Measurements from ENCODE around the gene PDGFRB. TPM values are rescaled to one million over a fixed set of nuclear protein-coding genes. Genes with fewer than 3 reads are reported as not detected.

PDGFRB gene
- polyA plus RNA-seq, 4 donors, result 130 to 148 (median 143) TPM

DNA sequence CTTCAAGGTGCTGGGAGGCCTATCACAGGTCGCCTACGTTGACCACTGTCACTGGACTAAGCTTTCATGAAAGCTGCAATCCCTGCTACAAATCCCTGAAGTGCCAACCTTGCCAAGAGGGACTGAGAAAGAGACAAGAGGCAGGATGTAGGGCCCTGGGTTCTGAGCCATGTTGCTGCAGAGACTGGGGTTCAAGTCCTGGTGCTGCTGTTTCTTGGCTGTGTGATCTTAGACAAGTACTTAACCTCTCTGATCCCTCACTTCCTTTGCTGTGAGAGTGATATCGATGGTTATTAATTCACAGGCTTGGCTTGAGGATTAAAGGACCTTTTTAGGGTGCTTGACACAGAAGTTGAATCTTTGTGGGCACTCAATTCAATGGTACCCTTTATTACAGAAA, 84.8 kb downstream of the PDGFRB start:
- DNase-seq (ENCODE audit: low read depth in 4 of 4, low spot score in 2 of 4), result no peak

DNA sequence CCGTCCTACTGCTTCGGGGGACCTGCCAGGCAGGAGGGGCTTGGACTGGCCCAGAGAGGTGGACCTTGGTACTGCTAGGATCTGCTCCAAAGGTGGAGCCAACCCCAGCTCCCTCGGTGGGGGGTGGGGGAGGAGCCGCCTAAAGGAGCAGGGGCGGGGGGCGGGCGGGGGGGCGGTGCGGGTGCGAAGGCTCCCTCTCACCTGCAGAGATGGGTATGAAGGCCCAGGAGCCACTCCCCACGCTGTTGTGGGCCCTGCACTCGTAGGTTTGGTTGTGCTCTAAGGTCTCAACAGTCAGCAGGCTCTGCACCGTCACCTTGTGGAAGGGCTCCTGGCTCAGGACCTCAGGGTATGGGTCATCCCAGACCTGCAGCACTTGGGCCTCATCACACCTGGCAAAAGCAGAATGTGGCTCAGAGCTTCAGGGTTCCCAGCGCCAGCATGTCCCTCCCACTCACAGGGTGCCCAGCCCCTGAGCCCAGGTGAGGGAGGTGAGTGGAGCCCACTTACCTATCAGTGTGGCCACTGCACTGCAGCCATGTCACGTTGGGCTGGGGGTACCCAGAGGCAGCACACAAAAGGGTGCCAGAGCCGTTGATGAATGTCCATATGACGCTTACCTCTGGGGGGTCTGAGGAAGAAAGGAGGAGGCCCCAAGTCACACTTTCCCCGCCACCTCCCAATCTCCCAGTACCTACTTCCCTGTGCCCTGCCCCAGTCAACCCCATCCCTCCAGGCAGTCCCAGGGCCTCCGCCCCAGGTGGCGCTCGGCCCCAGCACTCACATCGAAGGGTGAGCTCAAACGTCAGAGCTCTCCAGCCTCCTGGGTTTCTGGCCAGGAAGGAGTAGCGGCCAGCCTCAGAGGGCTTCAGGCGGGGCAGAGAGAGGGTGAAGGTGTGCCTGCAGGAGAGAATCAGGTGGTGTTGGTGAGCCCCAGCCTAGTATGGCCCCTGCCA, 85.7 kb downstream of the PDGFRB start:
- DNase-seq (ENCODE audit: low read depth in 4 of 4, low spot score in 2 of 4), result no peak

DNA sequence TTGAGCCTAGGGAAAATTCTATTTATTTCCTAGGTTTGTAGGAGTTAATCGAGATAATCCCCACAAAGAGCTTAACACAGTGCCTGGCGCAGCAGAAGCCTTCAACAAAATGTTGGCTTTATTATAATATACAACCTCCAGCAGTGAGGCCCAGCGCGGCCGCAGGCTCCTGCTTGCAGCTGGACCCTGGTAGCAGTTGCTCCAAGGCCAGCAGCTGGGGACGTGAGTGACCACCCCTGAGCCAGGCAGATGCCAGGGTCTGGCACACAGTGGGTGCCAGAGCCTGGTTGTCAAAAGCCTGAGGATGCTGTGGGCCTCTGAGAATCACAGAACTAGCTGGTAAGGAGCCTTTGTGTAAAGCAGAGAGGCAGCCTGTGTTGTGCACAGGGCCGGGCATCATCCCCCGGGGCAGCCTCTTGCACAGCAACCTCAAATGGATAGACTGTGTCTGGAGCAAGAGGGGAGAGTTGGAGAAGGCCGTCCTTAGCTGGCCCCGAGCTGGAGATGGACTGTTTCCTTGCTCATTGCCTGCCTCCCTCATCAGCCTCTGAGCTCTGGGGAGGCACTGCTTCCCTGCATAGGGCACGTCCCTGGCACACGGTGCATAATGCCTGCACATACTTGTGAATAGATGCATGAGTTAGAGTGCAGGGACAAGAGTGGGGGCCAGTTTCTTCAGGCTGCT, 86.5 kb downstream of the PDGFRB start:
- DNase-seq (ENCODE audit: low read depth in 4 of 4, low spot score in 2 of 4), result no peak

DNA sequence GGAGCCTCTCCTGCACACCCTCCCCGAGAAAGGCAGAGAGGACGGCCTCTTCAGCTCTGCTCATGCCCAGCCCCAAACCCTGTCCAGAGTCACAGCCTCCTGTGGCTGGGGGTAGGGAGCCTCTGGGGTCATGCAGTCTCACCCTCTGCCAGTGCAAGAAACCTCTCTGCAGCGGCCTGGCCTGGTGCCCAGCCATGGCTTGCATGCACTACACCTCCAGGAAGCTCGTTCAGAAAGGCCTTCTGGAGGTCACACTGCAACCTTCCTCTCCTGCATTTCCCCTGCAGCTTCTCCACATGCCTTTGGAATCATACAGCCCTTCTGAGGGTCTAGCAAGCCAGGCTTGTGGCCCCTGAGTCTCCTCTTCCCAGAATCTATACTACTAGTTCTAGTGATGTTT, 87.2 kb downstream of the PDGFRB start:
- DNase-seq (ENCODE audit: low read depth in 4 of 4, low spot score in 2 of 4), result no peak

DNA sequence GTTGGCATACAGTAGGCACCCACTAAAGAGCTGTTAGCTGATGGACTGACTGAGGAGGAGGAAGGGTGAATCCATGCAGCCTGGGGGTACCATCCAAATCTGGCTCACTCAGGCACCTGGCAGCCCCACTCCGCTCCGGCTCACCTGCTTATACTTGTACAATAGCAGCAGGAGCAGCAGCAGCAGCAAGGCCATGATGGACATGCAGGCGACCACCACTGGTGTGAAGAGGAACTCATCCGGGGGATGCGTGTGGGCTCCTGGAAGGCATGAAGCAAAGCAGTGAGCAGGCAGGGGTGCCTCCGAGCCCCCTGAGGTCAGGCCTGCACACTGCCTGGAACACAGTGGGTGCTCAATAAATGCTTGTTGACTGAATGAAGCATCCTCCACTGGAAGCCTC, 87.6 kb downstream of the PDGFRB start:
- no peak for DNase-seq (ENCODE audit: low read depth in 4 of 4, low spot score in 2 of 4)

DNA sequence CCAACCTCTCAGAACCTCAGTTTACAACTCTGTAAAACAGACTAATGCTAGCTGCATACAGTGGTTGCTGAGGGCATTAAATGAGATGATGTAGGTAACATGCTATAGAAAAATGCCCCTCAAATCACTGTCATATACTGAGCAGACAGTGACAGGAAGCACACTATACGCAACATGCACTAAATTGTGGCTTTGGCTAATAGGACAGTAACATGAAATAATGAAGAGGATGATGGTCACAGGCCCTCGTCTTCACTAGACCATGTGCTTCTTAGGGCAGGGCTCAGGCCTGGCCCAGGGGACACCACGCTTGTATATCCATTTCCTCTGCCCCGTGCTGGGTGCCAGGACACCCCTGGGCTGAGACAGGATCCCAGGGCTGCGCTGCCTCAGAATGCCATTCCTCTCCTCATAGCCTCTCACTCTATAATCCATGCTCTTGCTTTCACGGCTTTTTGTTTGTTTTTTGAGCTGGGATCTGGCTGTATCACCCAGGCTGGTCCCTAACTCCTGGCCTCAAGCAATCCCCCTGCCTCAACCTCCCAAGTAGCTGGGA, 88.2 kb downstream of the PDGFRB start:
- no peak for DNase-seq (ENCODE audit: low read depth in 4 of 4, low spot score in 2 of 4)

DNA sequence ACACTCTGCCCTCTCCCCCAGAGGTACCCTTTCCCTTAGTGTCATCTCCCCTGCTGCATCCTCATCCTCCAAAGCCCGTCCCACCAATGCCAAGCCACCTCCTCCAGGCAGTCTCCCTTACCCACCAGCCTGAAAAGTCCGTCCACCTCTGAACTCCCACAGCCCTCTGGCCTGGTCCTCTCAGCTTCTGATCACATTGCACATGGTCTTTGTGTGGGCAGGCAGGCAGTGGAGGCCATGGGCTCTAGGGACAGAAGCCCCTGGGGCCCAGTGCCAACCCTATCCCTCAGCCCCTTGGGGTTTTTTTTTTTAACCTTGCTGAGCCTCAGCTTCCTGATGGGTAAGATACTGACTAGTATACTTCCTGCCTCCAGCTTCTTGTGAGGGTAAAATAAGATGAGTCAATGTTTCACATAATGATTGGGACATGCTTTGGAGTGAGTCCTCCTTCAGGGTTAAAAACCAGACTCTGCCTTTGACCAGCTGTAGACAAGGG, 88.7 kb downstream of the PDGFRB start:
- DNase-seq (ENCODE audit: low read depth in 4 of 4, low spot score in 2 of 4), result no peak

DNA sequence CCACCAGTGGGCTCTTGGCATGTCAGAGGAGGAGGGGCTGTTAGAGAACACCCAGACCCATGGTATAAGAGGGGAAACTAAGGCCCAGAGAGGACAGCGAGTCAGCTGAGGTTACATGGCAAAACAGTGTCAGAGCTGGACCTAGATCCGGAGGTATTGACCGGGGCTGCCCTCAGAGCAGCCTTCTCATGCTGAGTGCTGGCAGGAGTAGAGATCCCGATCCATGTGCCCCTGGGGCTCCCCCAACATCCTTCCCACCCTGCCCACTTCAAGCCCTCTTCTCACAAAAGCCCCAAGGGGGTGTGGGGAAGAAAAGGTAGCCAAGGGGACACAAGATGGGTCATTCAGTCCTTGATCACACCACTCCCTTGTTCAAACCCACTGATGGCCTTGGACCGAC, 89.2 kb downstream of the PDGFRB start:
- DNase-seq (ENCODE audit: low read depth in 4 of 4, low spot score in 2 of 4), result no peak

DNA sequence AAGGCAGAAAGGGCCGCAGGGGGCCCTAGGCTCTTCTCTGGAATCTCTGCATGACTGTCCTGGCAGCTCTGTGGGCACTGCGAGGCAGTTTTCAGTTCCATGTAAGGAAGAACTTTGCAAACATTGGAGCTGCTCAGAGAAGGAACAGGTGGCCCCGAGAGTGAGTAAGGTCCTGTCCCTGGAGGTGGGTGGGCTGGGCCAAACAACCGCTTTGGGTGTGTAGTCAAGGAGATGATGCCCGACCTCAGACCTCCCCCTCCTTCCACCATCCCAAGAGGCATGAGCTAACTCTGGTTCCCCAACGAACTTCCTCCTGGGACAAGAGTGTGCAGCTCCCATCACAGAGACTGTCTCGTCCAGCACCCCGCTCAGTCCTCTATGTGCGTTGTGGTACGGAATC, 89.8 kb downstream of the PDGFRB start:
- DNase-seq (ENCODE audit: low read depth in 4 of 4, low spot score in 2 of 4), result no peak

DNA sequence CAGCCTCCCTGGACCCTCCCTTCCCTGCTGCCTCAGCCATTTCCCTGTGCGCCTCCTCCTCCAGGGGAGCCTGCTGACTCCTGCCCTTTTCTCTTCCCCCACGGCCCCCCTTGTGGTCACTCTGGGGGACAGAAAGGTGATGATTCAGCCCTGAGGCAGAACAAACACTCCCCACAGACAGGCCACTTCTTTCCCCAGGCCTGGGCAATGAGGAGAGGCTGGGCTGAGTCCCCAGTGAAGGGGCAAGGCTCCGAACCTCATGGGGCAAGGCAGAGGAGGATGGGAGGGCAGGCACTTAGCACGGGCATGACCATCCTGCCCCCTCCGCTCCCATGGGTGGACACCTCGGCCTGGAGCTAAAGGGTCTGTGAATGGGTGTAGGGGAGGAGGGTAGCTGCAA, 90.3 kb downstream of the PDGFRB start:
- DNase-seq (ENCODE audit: low read depth in 4 of 4, low spot score in 2 of 4), result no peak

DNA sequence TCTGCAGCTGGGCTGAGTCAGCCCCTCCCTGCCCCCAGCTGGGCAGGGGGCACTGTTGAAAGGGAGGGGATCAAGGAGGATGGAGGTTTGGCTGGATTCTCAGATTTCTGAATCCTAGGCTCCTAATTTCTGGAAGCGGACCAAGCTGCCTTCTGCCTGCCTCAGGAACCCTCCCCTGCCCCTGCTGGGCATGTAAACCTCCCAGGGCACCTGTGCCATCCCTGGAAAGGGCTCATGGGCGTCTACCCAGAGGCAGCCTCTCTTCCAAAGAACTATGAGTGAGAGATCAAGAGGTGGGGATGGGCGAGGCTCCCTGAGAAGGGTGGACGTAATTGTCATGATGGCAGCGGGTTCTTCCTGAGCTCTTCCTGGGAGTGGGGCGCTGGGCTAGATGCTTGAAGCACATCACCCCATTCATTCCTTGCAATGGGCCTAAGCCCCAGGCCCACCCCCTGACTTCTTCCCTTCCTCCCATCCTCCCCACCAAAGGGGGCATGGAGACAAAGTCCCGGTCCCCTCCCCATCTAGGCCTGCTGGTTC, 90.9 kb downstream of the PDGFRB start:
- DNase-seq (ENCODE audit: low read depth in 4 of 4, low spot score in 2 of 4), result no peak

Other genes starting within 250 kb of the PDGFRB start
- gene PDE6A, start 211.1 kb downstream of the PDGFRB start, polyA plus RNA-seq (ENCODE audit: insufficient read length in 4 of 4), result under 1 TPM; 0.11 to 0.24 (median 0.15) TPM
- gene SLC26A2, start 195.1 kb downstream of the PDGFRB start, polyA plus RNA-seq (ENCODE audit: insufficient read length in 4 of 4), result 10 to 100 TPM; 17.8 to 21.1 (median 18.4) TPM
- gene TIGD6, start 155.2 kb downstream of the PDGFRB start, polyA plus RNA-seq (ENCODE audit: insufficient read length in 4 of 4), result 1 to 10 TPM; 5.6 to 7.5 (median 6.8) TPM
- 10 to 100 TPM; 25.9 to 40.4 (median 33.3) TPM for gene HMGXB3, start 155.1 kb downstream of the PDGFRB start, polyA plus RNA-seq (ENCODE audit: insufficient read length in 4 of 4)
- 10 to 100 TPM; 13.7 to 18.0 (median 16.9) TPM for gene CSF1R, start 69.3 kb downstream of the PDGFRB start, polyA plus RNA-seq (ENCODE audit: insufficient read length in 4 of 4)
- gene CDX1, start 10.9 kb upstream of the PDGFRB start, polyA plus RNA-seq (ENCODE audit: insufficient read length in 4 of 4), result under 1 TPM; 0.47 to 0.76 (median 0.50) TPM
- under 1 TPM in 3 of 4 donors, not detected in 1; 0.06 to 0.13 (median 0.08) TPM for gene SLC6A7, start 34.2 kb upstream of the PDGFRB start, polyA plus RNA-seq (ENCODE audit: insufficient read length in 4 of 4)
- 1 to 10 TPM; 2.7 to 5.9 (median 3.7) TPM for gene CAMK2A, start 133.9 kb upstream of the PDGFRB start, polyA plus RNA-seq (ENCODE audit: insufficient read length in 4 of 4)
- 1 to 10 TPM; 2.5 to 5.3 (median 3.6) TPM for gene ARSI, start 147.1 kb upstream of the PDGFRB start, polyA plus RNA-seq (ENCODE audit: insufficient read length in 4 of 4)
- gene TCOF1, start 201.9 kb upstream of the PDGFRB start, polyA plus RNA-seq (ENCODE audit: insufficient read length in 4 of 4), result 10 to 100 TPM; 29.5 to 46.3 (median 36.9) TPM

Data from left renal cortex interstitium (tissue), 4 donors.